Measurements from ENCODE around the gene CSK.

DNA sequence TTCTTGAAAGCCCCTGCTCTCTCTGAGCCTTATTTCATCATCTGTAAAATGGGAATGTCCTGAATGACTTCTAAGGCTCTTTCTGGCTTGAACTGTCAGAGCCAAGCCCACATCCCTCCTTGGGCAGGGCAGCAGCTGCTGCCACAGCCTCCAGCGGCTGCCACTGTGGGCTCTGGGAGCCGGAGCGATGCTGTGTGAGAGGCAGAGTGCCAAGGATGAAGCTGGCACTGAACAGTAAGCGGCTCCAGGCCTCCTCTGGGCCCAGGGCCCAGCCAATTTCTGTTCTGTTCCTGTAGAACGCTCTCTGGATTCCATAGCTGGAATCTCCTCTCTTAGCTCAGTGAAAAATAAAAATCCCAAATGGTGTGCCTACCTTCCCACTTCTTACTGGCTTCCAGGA is 49.0 kb downstream of the CSK start:
- TF ChIP-seq, protein P1, sequence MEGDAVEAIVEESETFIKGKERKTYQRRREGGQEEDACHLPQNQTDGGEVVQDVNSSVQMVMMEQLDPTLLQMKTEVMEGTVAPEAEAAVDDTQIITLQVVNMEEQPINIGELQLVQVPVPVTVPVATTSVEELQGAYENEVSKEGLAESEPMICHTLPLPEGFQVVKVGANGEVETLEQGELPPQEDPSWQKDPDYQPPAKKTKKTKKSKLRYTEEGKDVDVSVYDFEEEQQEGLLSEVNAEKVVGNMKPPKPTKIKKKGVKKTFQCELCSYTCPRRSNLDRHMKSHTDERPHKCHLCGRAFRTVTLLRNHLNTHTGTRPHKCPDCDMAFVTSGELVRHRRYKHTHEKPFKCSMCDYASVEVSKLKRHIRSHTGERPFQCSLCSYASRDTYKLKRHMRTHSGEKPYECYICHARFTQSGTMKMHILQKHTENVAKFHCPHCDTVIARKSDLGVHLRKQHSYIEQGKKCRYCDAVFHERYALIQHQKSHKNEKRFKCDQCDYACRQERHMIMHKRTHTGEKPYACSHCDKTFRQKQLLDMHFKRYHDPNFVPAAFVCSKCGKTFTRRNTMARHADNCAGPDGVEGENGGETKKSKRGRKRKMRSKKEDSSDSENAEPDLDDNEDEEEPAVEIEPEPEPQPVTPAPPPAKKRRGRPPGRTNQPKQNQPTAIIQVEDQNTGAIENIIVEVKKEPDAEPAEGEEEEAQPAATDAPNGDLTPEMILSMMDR (IDR thresholded peaks at IDR 0.05): no peak
- TF ChIP-seq POLR2A (IDR thresholded peaks at IDR 0.05): no peak

Measured in esophagus squamous epithelium (tissue), 4 donors.